Duodenal mucosa (tissue), 2 donors: ENCODE measurements around the gene SCAF11.
"Not testable (repeated sequence)": the region's sequence is repeated elsewhere in the genome, so short reads cannot be mapped to it uniquely, and the experiment has no call there.

Experiments used
- H3K27ac ChIP-seq: one replicate; pipeline ENCODE4 v1.7.0; 2013; ENCODE audit warnings: low read depth, low read length
- H3K27me3 ChIP-seq, 2 donors: one replicate each; pipeline ENCODE4 v1.7.0; 2013; ENCODE audit warnings: low read length in 2 of 2, control low read depth in 1 of 2; ENCODE audit not compliant: insufficient read depth in 2 of 2, control insufficient read depth in 1 of 2
- H3K36me3 ChIP-seq, 2 donors: one replicate each; pipeline ENCODE4 v1.7.0; 2013; ENCODE audit warnings: low read length in 2 of 2, control low read depth in 1 of 2; ENCODE audit not compliant: insufficient read depth in 2 of 2, control insufficient read depth in 1 of 2
- H3K4me1 ChIP-seq, 2 donors: one replicate each; pipeline ENCODE4 v1.7.0; 2013; ENCODE audit warnings: low read length in 2 of 2, control low read depth in 1 of 2; ENCODE audit not compliant: insufficient read depth in 2 of 2, control insufficient read depth in 1 of 2
- H3K4me3 ChIP-seq, 2 donors: one replicate each; pipeline ENCODE4 v1.7.0; 2013; ENCODE audit warnings: low read length in 2 of 2, low read depth in 1 of 2
- H3K9ac ChIP-seq, 2 donors: one replicate each; pipeline ENCODE4 v1.7.0; 2013; ENCODE audit warnings: low read length in 2 of 2, low read depth in 1 of 2
- H3K9me3 ChIP-seq, 2 donors: one replicate each; pipeline ENCODE4 v1.7.0; 2013; ENCODE audit warnings: low read length in 2 of 2, control low read depth in 1 of 2; ENCODE audit not compliant: control insufficient read depth in 1 of 2

Gene SCAF11

GRCh38 chr12:45990468-45991283, at the start of gene SCAF11:
Gene SCAF11, minus strand, starts transcription at chr12:45990574. Its CDS starts 26,407 bp downstream, at chr12:45964167.
- peaks cover 0 to 9% of the 10 kb centered on the region in 2 donors for H3K36me3 ChIP-seq
- no peaks in the 10 kb centered on the region for H3K27me3 ChIP-seq
- H3K27ac ChIP-seq = peak within 1 kb of the TSS; percentile 99
- no peaks in the 10 kb centered on the region for H3K9me3 ChIP-seq
- H3K4me3 ChIP-seq = peak within 1 kb of the TSS; percentile 92 to 93
- H3K4me1 ChIP-seq = peaks cover 16 to 33% of the 10 kb centered on the region in 2 donors
- peak within 1 kb of the TSS; percentile 96 to 99 for H3K9ac ChIP-seq

- H3K4me1 ChIP-seq, H3K27me3 ChIP-seq, H3K9ac ChIP-seq, H3K4me3 ChIP-seq, H3K27ac ChIP-seq, H3K9me3 ChIP-seq, H3K36me3 ChIP-seq: not testable (repeated sequence)
Observed at GRCh38 chr12:46037066-46037465, 46.7 kb upstream of the SCAF11 start.

- Histone ChIP-seq H3K36me3 (no peaks in the 10 kb centered on the region), H3K4me1 (no peaks in the 10 kb centered on the region), H3K27ac (no peak overlapping the region), H3K9ac (no peak overlapping the region), H3K4me3 (no peak overlapping the region), H3K27me3 (no peaks in the 10 kb centered on the region), H3K9me3 (peaks cover 16 to 32% of the 10 kb centered on the region in 2 donors)
Observed at GRCh38 chr12:46027172-46027571, 36.8 kb upstream of the SCAF11 start.

- H3K9me3 ChIP-seq = peaks cover 16 to 32% of the 10 kb centered on the region in 2 donors
- no peaks in the 10 kb centered on the region for H3K27me3 ChIP-seq
- no peak overlapping the region for H3K9ac ChIP-seq
- no peak overlapping the region for H3K4me3 ChIP-seq
- no peaks in the 10 kb centered on the region for H3K36me3 ChIP-seq
- no peak overlapping the region for H3K27ac ChIP-seq
- no peaks in the 10 kb centered on the region for H3K4me1 ChIP-seq
Observed at GRCh38 chr12:46024099-46024498, 33.7 kb upstream of the SCAF11 start.

- H3K4me1 ChIP-seq = no peaks in the 10 kb centered on the region
- H3K36me3 ChIP-seq = no peaks in the 10 kb centered on the region
- H3K27me3 ChIP-seq = no peaks in the 10 kb centered on the region
- no peak overlapping the region for H3K9ac ChIP-seq
- no peak overlapping the region for H3K27ac ChIP-seq
- H3K9me3 ChIP-seq = peaks cover 0 to 12% of the 10 kb centered on the region in 2 donors
- H3K4me3 ChIP-seq = no peak overlapping the region
Observed at GRCh38 chr12:46020768-46021167, 30.4 kb upstream of the SCAF11 start.

- not testable (repeated sequence) for H3K9ac ChIP-seq, H3K9me3 ChIP-seq, H3K4me3 ChIP-seq, H3K36me3 ChIP-seq, H3K4me1 ChIP-seq, H3K27me3 ChIP-seq, H3K27ac ChIP-seq
Observed at GRCh38 chr12:46018712-46019111, 28.3 kb upstream of the SCAF11 start.

GRCh38 chr12:46017866-46018375, 27.5 kb upstream of the SCAF11 start:
- not testable (repeated sequence) for H3K27me3 ChIP-seq, H3K9me3 ChIP-seq, H3K4me3 ChIP-seq, H3K36me3 ChIP-seq, H3K27ac ChIP-seq, H3K9ac ChIP-seq, H3K4me1 ChIP-seq

- no peaks in the 10 kb centered on the region for H3K9me3 ChIP-seq
- H3K4me3 ChIP-seq = no peak overlapping the region
- H3K27me3 ChIP-seq = no peaks in the 10 kb centered on the region
Observed at GRCh38 chr12:46005823-46006222, 15.4 kb upstream of the SCAF11 start.

GRCh38 chr12:46005151-46005797, 14.9 kb upstream of the SCAF11 start:
- H3K9me3 ChIP-seq = no peaks in the 10 kb centered on the region
- H3K4me1 ChIP-seq = no peaks in the 10 kb centered on the region
- H3K9ac ChIP-seq = no peak overlapping the region
- no peaks in the 10 kb centered on the region for H3K36me3 ChIP-seq
- H3K4me3 ChIP-seq = no peak overlapping the region
- no peak overlapping the region for H3K27ac ChIP-seq
- no peaks in the 10 kb centered on the region for H3K27me3 ChIP-seq

More at GRCh38 chr12:46005823-46006222, 15.4 kb upstream of the SCAF11 start:
- Histone ChIP-seq H3K27ac (no peak overlapping the region), H3K4me1 (no peaks in the 10 kb centered on the region), H3K9ac (no peak overlapping the region), H3K36me3 (no peaks in the 10 kb centered on the region)

GRCh38 chr12:46004715-46005114, 14.3 kb upstream of the SCAF11 start:
- H3K4me3 ChIP-seq = no peak overlapping the region
- H3K27me3 ChIP-seq = no peaks in the 10 kb centered on the region
- H3K9me3 ChIP-seq = no peaks in the 10 kb centered on the region
- no peaks in the 10 kb centered on the region for H3K4me1 ChIP-seq
- H3K36me3 ChIP-seq = no peaks in the 10 kb centered on the region
- H3K9ac ChIP-seq = no peak overlapping the region
- no peak overlapping the region for H3K27ac ChIP-seq
